Peyer's patch (tissue), 4 donors: ENCODE results near the gene ATL1. TPM values are rescaled to one million over a fixed set of nuclear protein-coding genes. Genes with fewer than 3 reads are reported as not detected.
"Not testable (repeated sequence)": the region's sequence is repeated elsewhere in the genome, so short reads cannot be mapped to it uniquely, and the experiment has no call there.

ENCODE experiments used
- DNase-seq, 3 donors: peaks; one replicate each; pipeline ENCODE4 v3.0.0-alpha.2; 2017 to 2019
- H3K27ac ChIP-seq, 4 donors: fragments of 200-600 bp; sonication (generic); one replicate each; pipeline ENCODE4 v1.5.1; 2016 to 2019
- H3K27me3 ChIP-seq, 2 donors: fragments of 200-600 bp; sonication (generic); one replicate each; pipeline ENCODE4 v1.5.1; 2019
- H3K36me3 ChIP-seq, 3 donors: fragments of 200-600 bp; sonication (generic); one replicate each; pipeline ENCODE4 v1.5.1; 2016 to 2019
- H3K4me1 ChIP-seq, 4 donors: fragments of 200-600 bp; sonication (generic); one replicate each; pipeline ENCODE4 v1.5.1; 2016 to 2019
- H3K4me3 ChIP-seq, 4 donors: fragments of 200-600 bp; sonication (generic); 1 replicate in 3 of 4; 2 replicates in 1 of 4; pipeline ENCODE4 v1.5.1; 2016 to 2019; ENCODE audit warnings: mild to moderate bottlenecking in 1 of 4
- H3K9me3 ChIP-seq, 4 donors: fragments of 200-600 bp; sonication (generic); one replicate each; pipeline ENCODE4 v1.5.1; 2016 to 2019; ENCODE audit warnings: mild to moderate bottlenecking in 1 of 4
- POLR2A ChIP-seq, 2 donors: fragments of 450-650 bp; IDR thresholded peaks; one replicate each; pipeline ENCODE4 v1.5.1; 2017; ENCODE audit warnings: antibody characterized with exemption in 2 of 2, mild to moderate bottlenecking in 2 of 2, moderate library complexity in 2 of 2
- total RNA-seq, 4 donors: library from RNA; depleted of rRNA; stranded (reverse); fragments of >200 nt; gene quantifications; one replicate each; pipeline ENCODE4 v1.1.0, GENCODE V29; 2016
- TF ChIP-seq, protein P1 (sequence below), 6 experiments: fragments of 450-650 bp in 4 of 6; fragments of 200-600 bp in 2 of 6; sonication (generic) in 1 of 6; IDR thresholded peaks; one replicate each; pipeline ENCODE4 v1.5.1; 2017 to 2019; ENCODE audit warnings: antibody characterized with exemption in 6 of 6, mild to moderate bottlenecking in 3 of 6, moderate library complexity in 1 of 6

Gene ATL1
- total RNA-seq, 4 donors from 2014 or later = 6.6 to 9.5 (median 8.5) TPM

GRCh38 chr14:50620341-50620740, 60.4 kb downstream of the ATL1 start:
- Histone ChIP-seq H3K9me3 (no peaks in the 10 kb centered on the region), H3K36me3 (peaks cover 0 to 3% (median 0%) of the 10 kb centered on the region in 3 donors), H3K27ac (no peak overlapping the region), H3K4me1 (no peaks in the 10 kb centered on the region), H3K27me3 (no peaks in the 10 kb centered on the region), H3K4me3 (no peak overlapping the region)
- TF ChIP-seq POLR2A (IDR thresholded peaks at IDR 0.05) = no peak
- TF ChIP-seq, protein P1, sequence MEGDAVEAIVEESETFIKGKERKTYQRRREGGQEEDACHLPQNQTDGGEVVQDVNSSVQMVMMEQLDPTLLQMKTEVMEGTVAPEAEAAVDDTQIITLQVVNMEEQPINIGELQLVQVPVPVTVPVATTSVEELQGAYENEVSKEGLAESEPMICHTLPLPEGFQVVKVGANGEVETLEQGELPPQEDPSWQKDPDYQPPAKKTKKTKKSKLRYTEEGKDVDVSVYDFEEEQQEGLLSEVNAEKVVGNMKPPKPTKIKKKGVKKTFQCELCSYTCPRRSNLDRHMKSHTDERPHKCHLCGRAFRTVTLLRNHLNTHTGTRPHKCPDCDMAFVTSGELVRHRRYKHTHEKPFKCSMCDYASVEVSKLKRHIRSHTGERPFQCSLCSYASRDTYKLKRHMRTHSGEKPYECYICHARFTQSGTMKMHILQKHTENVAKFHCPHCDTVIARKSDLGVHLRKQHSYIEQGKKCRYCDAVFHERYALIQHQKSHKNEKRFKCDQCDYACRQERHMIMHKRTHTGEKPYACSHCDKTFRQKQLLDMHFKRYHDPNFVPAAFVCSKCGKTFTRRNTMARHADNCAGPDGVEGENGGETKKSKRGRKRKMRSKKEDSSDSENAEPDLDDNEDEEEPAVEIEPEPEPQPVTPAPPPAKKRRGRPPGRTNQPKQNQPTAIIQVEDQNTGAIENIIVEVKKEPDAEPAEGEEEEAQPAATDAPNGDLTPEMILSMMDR (IDR thresholded peaks at IDR 0.05) = no peak
- no peak for DNase-seq

DNA sequence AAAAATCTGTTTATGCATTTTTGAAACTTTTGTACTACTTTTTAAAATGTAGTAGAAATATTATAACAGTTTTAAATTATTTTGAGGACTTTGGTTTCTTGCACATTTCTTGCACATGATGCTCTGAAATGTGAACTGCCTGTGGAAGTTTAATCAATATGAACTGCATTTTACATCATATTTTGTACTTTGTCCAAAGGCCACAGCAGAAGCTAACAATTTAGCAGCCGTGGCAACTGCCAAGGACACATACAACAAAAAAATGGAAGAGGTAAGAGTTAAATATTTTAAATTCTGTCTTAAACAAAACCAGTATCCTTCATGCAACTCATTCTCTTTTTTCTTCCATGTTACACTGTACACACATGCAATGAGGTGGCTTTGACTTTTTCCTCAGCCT, 63.0 kb downstream of the ATL1 start:
- no peak for TF ChIP-seq POLR2A (IDR thresholded peaks at IDR 0.05)
- TF ChIP-seq, protein P1 (IDR thresholded peaks at IDR 0.05) = no peak
- Histone ChIP-seq H3K36me3 (peaks cover 0 to 6% (median 0%) of the 10 kb centered on the region in 3 donors), H3K9me3 (no peaks in the 10 kb centered on the region), H3K4me3 (no peak overlapping the region), H3K4me1 (no peaks in the 10 kb centered on the region), H3K27ac (no peak overlapping the region), H3K27me3 (no peaks in the 10 kb centered on the region)
- DNase-seq = no peak

DNA sequence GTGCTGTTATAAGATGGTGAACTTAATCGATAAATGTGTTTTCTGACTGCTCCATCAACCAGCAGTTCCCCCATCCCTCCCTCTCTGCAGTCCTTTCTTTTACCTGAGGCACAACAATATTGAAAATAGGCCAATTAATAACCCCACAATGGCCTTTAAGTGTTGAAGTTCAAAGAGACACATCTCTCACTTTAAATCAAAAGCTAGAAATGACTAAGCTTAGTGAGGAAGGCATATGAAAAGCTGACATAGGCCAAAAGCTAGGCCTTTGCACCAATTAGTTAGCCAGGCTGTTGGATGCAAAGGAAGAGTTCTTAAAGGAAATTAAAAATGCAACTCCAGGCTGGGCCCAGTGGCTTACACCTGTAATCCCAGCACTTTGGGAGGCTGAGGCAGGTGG, 64.5 kb downstream of the ATL1 start:
- Histone ChIP-seq H3K36me3 (peaks cover 0 to 20% (median 0%) of the 10 kb centered on the region in 3 donors), H3K4me1 (no peaks in the 10 kb centered on the region), H3K4me3 (no peak overlapping the region), H3K27ac (no peak overlapping the region), H3K27me3 (no peaks in the 10 kb centered on the region), H3K9me3 (no peaks in the 10 kb centered on the region)
- no peak for DNase-seq
- TF ChIP-seq POLR2A (IDR thresholded peaks at IDR 0.05) = no peak
- TF ChIP-seq, protein P1 (IDR thresholded peaks at IDR 0.05) = no peak

DNA sequence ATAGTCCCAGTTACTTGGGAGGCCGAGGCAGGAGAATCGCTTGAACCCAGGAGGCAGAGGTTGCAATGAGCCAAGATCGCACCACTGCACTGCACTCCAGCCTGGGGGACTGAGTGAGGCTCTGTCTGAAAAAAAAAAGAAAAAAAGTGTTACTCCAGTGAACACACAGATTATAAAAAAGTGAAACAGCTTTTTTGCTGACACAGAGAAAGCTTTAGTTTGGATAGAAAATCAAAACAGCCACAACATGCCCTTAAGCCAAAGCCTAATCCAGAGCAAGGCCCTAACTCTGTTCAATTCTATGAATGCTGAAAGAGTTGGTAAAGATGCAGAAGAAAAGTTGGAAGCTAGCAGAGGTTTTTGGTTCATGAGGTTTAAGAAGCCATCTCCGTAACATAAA, 65.0 kb downstream of the ATL1 start:
- H3K27me3 ChIP-seq, H3K4me3 ChIP-seq, DNase-seq, H3K27ac ChIP-seq, H3K9me3 ChIP-seq, H3K4me1 ChIP-seq: not testable (repeated sequence)
- peaks cover 0 to 20% (median 0%) of the 10 kb centered on the region in 3 donors for H3K36me3 ChIP-seq

GRCh38 chr14:50631408-50631821, 71.5 kb downstream of the ATL1 start:
- H3K27me3 ChIP-seq = no peaks in the 10 kb centered on the region
- no peaks in the 10 kb centered on the region for H3K9me3 ChIP-seq
- no peak for DNase-seq
- H3K36me3 ChIP-seq = peaks cover 0 to 43% (median 0%) of the 10 kb centered on the region in 3 donors
- H3K4me1 ChIP-seq = no peaks in the 10 kb centered on the region
- H3K27ac ChIP-seq = no peak overlapping the region
- no peak overlapping the region for H3K4me3 ChIP-seq
- TF ChIP-seq POLR2A (IDR thresholded peaks at IDR 0.05) = no peak
- TF ChIP-seq, protein P1 (IDR thresholded peaks at IDR 0.05) = no peak

DNA sequence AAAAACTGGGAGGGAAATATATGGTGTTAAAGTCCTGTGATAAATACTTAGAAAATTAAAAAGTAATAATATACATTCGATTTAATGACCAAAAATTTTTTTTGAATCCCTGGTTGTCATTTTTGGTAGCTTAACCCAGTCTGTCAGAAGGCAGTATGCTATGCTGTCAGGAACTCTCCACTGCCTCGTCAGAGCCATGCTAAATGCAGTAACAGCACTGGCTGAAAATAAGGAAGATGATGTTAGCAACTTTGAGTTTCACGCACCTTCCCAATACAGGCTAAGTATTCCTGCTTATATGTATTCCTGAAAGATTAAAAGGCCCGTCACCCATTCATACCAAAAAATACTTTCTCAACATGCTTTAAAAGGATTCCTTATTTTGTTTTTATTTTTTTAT, 74.0 kb downstream of the ATL1 start:
- no peak for DNase-seq
- no peaks in the 10 kb centered on the region for H3K27me3 ChIP-seq
- no peaks in the 10 kb centered on the region for H3K9me3 ChIP-seq
- no peak for TF ChIP-seq POLR2A (IDR thresholded peaks at IDR 0.05)
- TF ChIP-seq, protein P1 (IDR thresholded peaks at IDR 0.05) = no peak
- peaks cover 0 to 27% (median 0%) of the 10 kb centered on the region in 3 donors for H3K36me3 ChIP-seq
- no peak overlapping the region for H3K27ac ChIP-seq
- no peaks in the 10 kb centered on the region for H3K4me1 ChIP-seq
- no peak overlapping the region for H3K4me3 ChIP-seq
